HUES6 (cell line): ENCODE data around the gene UPB1.

Experiments used
- H3K27ac ChIP-seq: 2 replicates; pipeline ENCODE4 v1.7.0; 2013; ENCODE audit warnings: low read depth, mild to moderate bottlenecking, low read length, inconsistent platforms
- H3K27me3 ChIP-seq: 2 replicates; pipeline ENCODE4 v1.6.1; 2013; ENCODE audit warnings: low read length; ENCODE audit not compliant: control insufficient read depth, insufficient read depth
- H3K36me3 ChIP-seq: 2 replicates; pipeline ENCODE4 v1.6.1; 2013; ENCODE audit warnings: low read length; ENCODE audit not compliant: control insufficient read depth, insufficient read depth
- H3K4me1 ChIP-seq: 2 replicates; pipeline ENCODE4 v1.6.1; 2013; ENCODE audit warnings: low read length; ENCODE audit not compliant: control insufficient read depth, insufficient read depth
- H3K4me3 ChIP-seq: 2 replicates; pipeline ENCODE4 v1.5.1; 2013; ENCODE audit warnings: low read depth, low read length
- H3K9ac ChIP-seq: one replicate; pipeline ENCODE4 v1.6.1; 2013; ENCODE audit warnings: mild to moderate bottlenecking, low read length
- H3K9me3 ChIP-seq: 2 replicates; pipeline ENCODE4 v1.6.1; 2013; ENCODE audit warnings: low read depth, low read length; ENCODE audit not compliant: control insufficient read depth, insufficient read depth

Gene UPB1

GRCh38 chr22:24532075-24532474 lies 36.9 kb downstream of the UPB1 start:
- H3K27ac ChIP-seq, result no peak overlapping the region
- H3K9me3 ChIP-seq, result no peaks in the 10 kb centered on the region
- no peak overlapping the region for H3K4me3 ChIP-seq
- no peaks in the 10 kb centered on the region for H3K4me1 ChIP-seq
- no peaks in the 10 kb centered on the region for H3K27me3 ChIP-seq
- H3K9ac ChIP-seq, result no peak overlapping the region
- H3K36me3 ChIP-seq, result no peaks in the 10 kb centered on the region

GRCh38 chr22:24535348-24535747 lies 40.2 kb downstream of the UPB1 start:
- Histone ChIP-seq H3K4me1 (no peaks in the 10 kb centered on the region), H3K36me3 (peaks cover 10% of the 10 kb centered on the region), H3K27ac (no peak overlapping the region), H3K9ac (no peak overlapping the region), H3K4me3 (no peak overlapping the region), H3K9me3 (no peaks in the 10 kb centered on the region), H3K27me3 (no peaks in the 10 kb centered on the region)

- Histone ChIP-seq H3K27me3 (no peaks in the 10 kb centered on the region), H3K9me3 (no peaks in the 10 kb centered on the region), H3K36me3 (peaks cover 17% of the 10 kb centered on the region), H3K4me1 (no peaks in the 10 kb centered on the region), H3K27ac (no peak overlapping the region), H3K4me3 (no peak overlapping the region), H3K9ac (no peak overlapping the region)
These were observed 41.0 kb downstream of the UPB1 start for GRCh38 chr22:24536089-24536488.

- Histone ChIP-seq H3K9me3 (no peaks in the 10 kb centered on the region), H3K27me3 (no peaks in the 10 kb centered on the region), H3K9ac (no peak overlapping the region), H3K36me3 (peaks cover 58% of the 10 kb centered on the region), H3K4me1 (no peaks in the 10 kb centered on the region), H3K27ac (no peak overlapping the region), H3K4me3 (no peak overlapping the region)
These were observed 45.3 kb downstream of the UPB1 start for GRCh38 chr22:24540470-24540869.

GRCh38 chr22:24541681-24542515 lies 46.8 kb downstream of the UPB1 start:
- no peaks in the 10 kb centered on the region for H3K4me1 ChIP-seq
- no peak overlapping the region for H3K27ac ChIP-seq
- H3K36me3 ChIP-seq, result peaks cover 67% of the 10 kb centered on the region
- no peak overlapping the region for H3K9ac ChIP-seq
- no peak overlapping the region for H3K4me3 ChIP-seq
- no peaks in the 10 kb centered on the region for H3K27me3 ChIP-seq
- no peaks in the 10 kb centered on the region for H3K9me3 ChIP-seq

GRCh38 chr22:24542641-24543040 lies 47.5 kb downstream of the UPB1 start:
- H3K27me3 ChIP-seq, result no peaks in the 10 kb centered on the region
- no peak overlapping the region for H3K9ac ChIP-seq
- no peak overlapping the region for H3K27ac ChIP-seq
- H3K4me3 ChIP-seq, result no peak overlapping the region
- H3K9me3 ChIP-seq, result no peaks in the 10 kb centered on the region
- H3K36me3 ChIP-seq, result peaks cover 75% of the 10 kb centered on the region
- H3K4me1 ChIP-seq, result no peaks in the 10 kb centered on the region

- H3K4me1 ChIP-seq, result no peaks in the 10 kb centered on the region
- peaks cover 80% of the 10 kb centered on the region for H3K36me3 ChIP-seq
- no peaks in the 10 kb centered on the region for H3K9me3 ChIP-seq
- H3K27ac ChIP-seq, result no peak overlapping the region
- no peak overlapping the region for H3K4me3 ChIP-seq
- no peak overlapping the region for H3K9ac ChIP-seq
- H3K27me3 ChIP-seq, result no peaks in the 10 kb centered on the region
These were observed 48.1 kb downstream of the UPB1 start for GRCh38 chr22:24543185-24543601.

- peaks cover 86% of the 10 kb centered on the region for H3K36me3 ChIP-seq
- no peaks in the 10 kb centered on the region for H3K27me3 ChIP-seq
- H3K4me1 ChIP-seq, result no peaks in the 10 kb centered on the region
- no peaks in the 10 kb centered on the region for H3K9me3 ChIP-seq
- no peak overlapping the region for H3K27ac ChIP-seq
- H3K4me3 ChIP-seq, result no peak overlapping the region
- no peak overlapping the region for H3K9ac ChIP-seq
These were observed 48.6 kb downstream of the UPB1 start for GRCh38 chr22:24543679-24544243.

- Histone ChIP-seq H3K9ac (no peak overlapping the region), H3K27ac (no peak overlapping the region), H3K9me3 (no peaks in the 10 kb centered on the region), H3K27me3 (no peaks in the 10 kb centered on the region), H3K4me3 (no peak overlapping the region), H3K36me3 (peaks cover 61% of the 10 kb centered on the region), H3K4me1 (peaks cover 7% of the 10 kb centered on the region)
These were observed 53.7 kb downstream of the UPB1 start for GRCh38 chr22:24548812-24549211.

- peaks cover 10% of the 10 kb centered on the region for H3K4me1 ChIP-seq
- H3K36me3 ChIP-seq, result peaks cover 46% of the 10 kb centered on the region
- no peak overlapping the region for H3K4me3 ChIP-seq
- no peaks in the 10 kb centered on the region for H3K9me3 ChIP-seq
- H3K27me3 ChIP-seq, result no peaks in the 10 kb centered on the region
- no peak overlapping the region for H3K9ac ChIP-seq
- H3K27ac ChIP-seq, result no peak overlapping the region
These were observed 55.1 kb downstream of the UPB1 start for GRCh38 chr22:24550028-24550901.
